Upper lobe of left lung (tissue), 6 donors: ENCODE results near the gene BUD13. TPM values are rescaled to one million over a fixed set of nuclear protein-coding genes. Genes with fewer than 3 reads are reported as not detected.

Experiments used
- ATAC-seq, 2 donors: fragments of 200-7000 bp; cut with Tn5 transposase; one replicate each; pipeline ENCODE4 v1.9.1; 2022; ENCODE audit warnings: mild to moderate bottlenecking in 2 of 2, moderate library complexity in 2 of 2; ENCODE audit not compliant: low FRiP score in 2 of 2
- DNase-seq, 2 donors: peaks; one replicate each; pipeline ENCODE4 v3.0.0-alpha.2; 2019 to 2020
- H3K27ac ChIP-seq, 4 donors: fragments of 200-600 bp; sonication (generic); one replicate each; pipeline ENCODE4 v1.5.1; 2016 to 2019
- H3K27me3 ChIP-seq, 4 donors: fragments of 200-600 bp; sonication (generic); one replicate each; pipeline ENCODE4 v1.5.1; 2017 to 2019
- H3K36me3 ChIP-seq, 4 donors: fragments of 200-600 bp; sonication (generic); one replicate each; pipeline ENCODE4 v1.5.1; 2016 to 2019
- H3K4me1 ChIP-seq, 4 donors: fragments of 200-600 bp; sonication (generic); one replicate each; pipeline ENCODE4 v1.5.1; 2018 to 2019
- H3K4me3 ChIP-seq, 4 donors: fragments of 200-600 bp; sonication (generic); one replicate each; pipeline ENCODE4 v1.5.1; 2017 to 2019; ENCODE audit warnings: mild to moderate bottlenecking in 2 of 4, moderate library complexity in 1 of 4
- H3K9me3 ChIP-seq, 4 donors: fragments of 200-600 bp; sonication (generic); one replicate each; pipeline ENCODE4 v1.5.1; 2018 to 2019
- EP300 ChIP-seq, 4 donors: sonication (generic); formaldehyde crosslinking; IDR thresholded peaks; one replicate each; pipeline ENCODE4 v1.5.1; 2017; ENCODE audit warnings: antibody characterized with exemption in 4 of 4, control low read depth in 2 of 4
- POLR2A ChIP-seq, 4 donors: fragments of 450-650 bp; IDR thresholded peaks; one replicate each; pipeline ENCODE4 v1.5.1; 2016 to 2017; ENCODE audit warnings: antibody characterized with exemption in 4 of 4, mild to moderate bottlenecking in 2 of 4
- POLR2AphosphoS5 ChIP-seq, 2 donors: sonication (generic); formaldehyde crosslinking; IDR thresholded peaks; one replicate each; pipeline ENCODE4 v1.5.1; 2017; ENCODE audit warnings: antibody characterized with exemption in 2 of 2
- WGBS, 2 donors: methylation state at CpG; one replicate each; pipeline ENCODE4 v1.1.5; 2017 to 2018; 5-methylcytosine and 5-hydroxymethylcytosine counted together
- total RNA-seq, 6 donors: library from RNA; depleted of rRNA in 4 of 6; stranded (reverse); fragments of >200 nt in 4 of 6; gene quantifications; one replicate each; pipeline versions ENCODE4 v1.1.0 to v1.2.1, GENCODE V29; 2016 to 2021
- TF ChIP-seq, protein P1 (sequence below), 6 experiments: fragments of 450-650 bp in 4 of 6; fragments of 200-600 bp in 2 of 6; sonication (generic) in 2 of 6; IDR thresholded peaks; one replicate each; pipeline ENCODE4 v1.5.1; 2016 to 2019; ENCODE audit warnings: antibody characterized with exemption in 6 of 6
- donor health status: DM: no; HTN: no; CAD: no; lungs with moderate emphysema.
- donor health status: DM: no; HTN: yes; CAD: no; lungs with severe emphysema.

The BUD13 gene
- total RNA-seq, 6 donors from 2014 or later: 12.1 to 18.9 (median 17.0) TPM

GRCh38 chr11:116707161-116707629 is 65.6 kb downstream of the BUD13 start:
- Histone ChIP-seq H3K4me3 (no peak overlapping the region), H3K9me3 (no peaks in the 10 kb centered on the region), H3K4me1 (peaks cover 0 to 8% (median 3%) of the 10 kb centered on the region in 4 donors), H3K27ac (no peak overlapping the region), H3K27me3 (no peaks in the 10 kb centered on the region), H3K36me3 (no peaks in the 10 kb centered on the region)
- TF ChIP-seq POLR2A (IDR thresholded peaks at IDR 0.05): no peak
- peak in 1 of 2 donors; percentile 83 for DNase-seq
- peak in 1 of 2 donors; percentile 20 for ATAC-seq
- WGBS, 2 donors: 32 to 51% methylated on average over 12 to 21 of the region's 37 CpGs

GRCh38 chr11:116703421-116703820 is 69.4 kb downstream of the BUD13 start:
- H3K27me3 ChIP-seq: no peaks in the 10 kb centered on the region
- DNase-seq: no peak
- no peak for ATAC-seq
- H3K4me1 ChIP-seq: peaks cover 0 to 13% (median 4%) of the 10 kb centered on the region in 4 donors
- H3K36me3 ChIP-seq: no peaks in the 10 kb centered on the region
- H3K4me3 ChIP-seq: no peak overlapping the region
- H3K9me3 ChIP-seq: no peaks in the 10 kb centered on the region
- TF ChIP-seq, protein P1, sequence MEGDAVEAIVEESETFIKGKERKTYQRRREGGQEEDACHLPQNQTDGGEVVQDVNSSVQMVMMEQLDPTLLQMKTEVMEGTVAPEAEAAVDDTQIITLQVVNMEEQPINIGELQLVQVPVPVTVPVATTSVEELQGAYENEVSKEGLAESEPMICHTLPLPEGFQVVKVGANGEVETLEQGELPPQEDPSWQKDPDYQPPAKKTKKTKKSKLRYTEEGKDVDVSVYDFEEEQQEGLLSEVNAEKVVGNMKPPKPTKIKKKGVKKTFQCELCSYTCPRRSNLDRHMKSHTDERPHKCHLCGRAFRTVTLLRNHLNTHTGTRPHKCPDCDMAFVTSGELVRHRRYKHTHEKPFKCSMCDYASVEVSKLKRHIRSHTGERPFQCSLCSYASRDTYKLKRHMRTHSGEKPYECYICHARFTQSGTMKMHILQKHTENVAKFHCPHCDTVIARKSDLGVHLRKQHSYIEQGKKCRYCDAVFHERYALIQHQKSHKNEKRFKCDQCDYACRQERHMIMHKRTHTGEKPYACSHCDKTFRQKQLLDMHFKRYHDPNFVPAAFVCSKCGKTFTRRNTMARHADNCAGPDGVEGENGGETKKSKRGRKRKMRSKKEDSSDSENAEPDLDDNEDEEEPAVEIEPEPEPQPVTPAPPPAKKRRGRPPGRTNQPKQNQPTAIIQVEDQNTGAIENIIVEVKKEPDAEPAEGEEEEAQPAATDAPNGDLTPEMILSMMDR (IDR thresholded peaks at IDR 0.05): no peak
- no peak for TF ChIP-seq EP300 (IDR thresholded peaks at IDR 0.05)
- no peak for TF ChIP-seq POLR2A (IDR thresholded peaks at IDR 0.05)
- TF ChIP-seq POLR2AphosphoS5 (IDR thresholded peaks at IDR 0.05): no peak
- WGBS, 2 donors: 30 to 40% methylated on average over 7 to 10 of the region's 11 CpGs
- no peak overlapping the region for H3K27ac ChIP-seq

DNA sequence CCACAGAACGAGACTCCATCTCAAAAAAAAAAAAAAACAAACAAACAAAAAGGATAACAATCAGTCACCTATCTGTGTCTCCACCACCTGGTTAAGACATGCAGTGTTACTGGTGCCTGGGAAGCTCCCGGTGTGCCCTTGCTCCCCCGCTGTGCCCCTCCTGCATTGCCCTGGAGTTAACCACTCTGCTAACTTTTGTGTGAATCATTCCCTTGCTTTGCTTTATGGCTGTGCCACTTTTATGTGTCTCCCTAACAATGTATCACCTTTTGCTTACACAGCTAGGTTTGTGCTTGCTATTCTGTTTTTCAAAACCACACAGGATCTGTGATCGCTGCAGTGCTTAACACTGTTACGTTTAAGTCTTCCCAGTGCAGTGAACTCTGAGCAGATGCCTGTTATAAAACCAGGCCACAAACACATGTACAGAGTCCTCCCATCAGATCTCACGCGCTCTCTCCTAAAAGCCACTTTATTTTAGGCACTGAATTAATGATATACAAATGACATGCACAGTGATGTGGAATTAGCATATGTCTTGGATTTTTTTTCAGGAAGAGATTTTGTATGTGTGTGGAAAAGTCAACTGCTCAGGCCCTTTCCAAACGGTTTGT is 69.9 kb downstream of the BUD13 start:
- Histone ChIP-seq H3K36me3 (no peaks in the 10 kb centered on the region), H3K27ac (no peak overlapping the region), H3K4me3 (no peak overlapping the region), H3K27me3 (no peaks in the 10 kb centered on the region), H3K9me3 (no peaks in the 10 kb centered on the region), H3K4me1 (peaks cover 0 to 13% (median 4%) of the 10 kb centered on the region in 4 donors)
- ATAC-seq (no peak), DNase-seq (no peak)
- WGBS, 2 donors: 75 to 79% methylated on average over 8 of the region's 8 CpGs
- no peak for TF ChIP-seq POLR2AphosphoS5 (IDR thresholded peaks at IDR 0.05)

DNA sequence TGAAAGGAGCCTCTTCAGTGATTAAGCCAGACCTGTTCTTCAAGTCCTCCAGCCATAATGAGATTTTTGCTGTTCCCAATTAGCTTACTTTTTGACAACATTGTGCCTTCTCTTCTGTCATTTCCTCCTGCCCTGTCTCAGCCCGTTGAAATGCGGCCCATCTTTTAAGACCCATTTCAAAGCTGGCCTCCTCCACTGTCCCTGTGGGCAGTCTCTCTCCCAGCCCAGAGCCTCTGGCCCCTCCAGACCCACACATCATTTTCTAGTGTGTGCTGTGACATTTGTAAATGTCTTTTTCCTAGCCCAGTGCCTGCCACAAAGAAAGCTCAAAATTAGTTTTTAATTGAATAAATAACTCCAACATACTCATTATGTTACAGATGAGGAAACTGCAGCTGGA is 70.9 kb downstream of the BUD13 start:
- WGBS, 2 donors: 56 to 65% methylated on average over 2 of the region's 2 CpGs

DNA sequence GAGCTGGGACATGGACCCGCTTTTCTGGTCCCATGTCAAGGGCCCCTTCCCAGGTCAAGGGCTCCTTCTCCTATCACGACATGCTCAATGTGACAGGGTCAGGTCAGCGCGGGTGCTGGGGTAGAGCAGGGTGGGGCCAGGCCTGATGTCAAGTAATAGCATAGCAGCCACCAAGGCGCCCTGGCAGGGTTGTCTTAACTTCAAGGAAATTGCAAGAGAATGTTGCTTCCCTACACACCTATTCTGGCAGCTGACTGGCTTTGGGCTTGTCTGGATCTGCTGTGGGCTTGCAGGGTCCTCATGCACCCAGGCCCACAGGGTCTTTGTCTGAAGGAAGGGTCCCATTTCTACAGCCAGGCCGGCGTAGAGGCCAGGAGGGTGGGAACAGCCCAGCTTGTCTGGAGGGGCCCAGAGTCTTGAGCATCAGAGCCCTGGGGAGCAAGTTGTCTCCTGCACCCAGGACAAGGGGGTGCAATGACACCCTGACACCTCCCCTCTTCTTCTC is 71.4 kb downstream of the BUD13 start:
- TF ChIP-seq EP300 (IDR thresholded peaks at IDR 0.05) (no peak), POLR2A (IDR thresholded peaks at IDR 0.05) (no peak), POLR2AphosphoS5 (IDR thresholded peaks at IDR 0.05) (no peak)
- TF ChIP-seq, protein P1 (IDR thresholded peaks at IDR 0.05): no peak
- Histone ChIP-seq H3K4me1 (peaks cover 0 to 7% (median 0%) of the 10 kb centered on the region in 4 donors), H3K27me3 (no peaks in the 10 kb centered on the region), H3K4me3 (no peak overlapping the region), H3K36me3 (no peaks in the 10 kb centered on the region), H3K9me3 (no peaks in the 10 kb centered on the region), H3K27ac (no peak overlapping the region)
- DNase-seq: no peak
- peak in 1 of 2 donors; percentile 19 for ATAC-seq
- WGBS, 2 donors: 76 to 79% methylated on average over 5 to 7 of the region's 7 CpGs

More for the DNA sequence above, 70.9 kb downstream of the BUD13 start:
- DNase-seq (no peak), ATAC-seq (no peak)
- Histone ChIP-seq H3K27me3 (no peaks in the 10 kb centered on the region), H3K36me3 (no peaks in the 10 kb centered on the region), H3K9me3 (no peaks in the 10 kb centered on the region), H3K4me1 (peaks cover 0 to 7% (median under 1%) of the 10 kb centered on the region in 4 donors), H3K4me3 (no peak overlapping the region), H3K27ac (no peak overlapping the region)
- TF ChIP-seq EP300 (IDR thresholded peaks at IDR 0.05) (no peak), POLR2A (IDR thresholded peaks at IDR 0.05) (no peak), POLR2AphosphoS5 (IDR thresholded peaks at IDR 0.05) (no peak)
- TF ChIP-seq, protein P1 (IDR thresholded peaks at IDR 0.05): no peak
